Lower leg skin (tissue), 3 donors: Measurements from ENCODE around the gene B4GALNT4.

Experiments used
- POLR2A ChIP-seq, 2 donors: fragments of 450-650 bp; IDR thresholded peaks; one replicate each; pipeline ENCODE4 v1.6.1; 2016 to 2017; ENCODE audit warnings: antibody characterized with exemption in 2 of 2, mild to moderate bottlenecking in 1 of 2, moderate library complexity in 1 of 2
- TF ChIP-seq, protein P1 (sequence below), 3 donors: fragments of 450-650 bp; IDR thresholded peaks; one replicate each; pipeline ENCODE4 v1.5.1; 2016; ENCODE audit warnings: antibody characterized with exemption in 3 of 3, mild to moderate bottlenecking in 3 of 3, moderate library complexity in 2 of 3

DNA sequence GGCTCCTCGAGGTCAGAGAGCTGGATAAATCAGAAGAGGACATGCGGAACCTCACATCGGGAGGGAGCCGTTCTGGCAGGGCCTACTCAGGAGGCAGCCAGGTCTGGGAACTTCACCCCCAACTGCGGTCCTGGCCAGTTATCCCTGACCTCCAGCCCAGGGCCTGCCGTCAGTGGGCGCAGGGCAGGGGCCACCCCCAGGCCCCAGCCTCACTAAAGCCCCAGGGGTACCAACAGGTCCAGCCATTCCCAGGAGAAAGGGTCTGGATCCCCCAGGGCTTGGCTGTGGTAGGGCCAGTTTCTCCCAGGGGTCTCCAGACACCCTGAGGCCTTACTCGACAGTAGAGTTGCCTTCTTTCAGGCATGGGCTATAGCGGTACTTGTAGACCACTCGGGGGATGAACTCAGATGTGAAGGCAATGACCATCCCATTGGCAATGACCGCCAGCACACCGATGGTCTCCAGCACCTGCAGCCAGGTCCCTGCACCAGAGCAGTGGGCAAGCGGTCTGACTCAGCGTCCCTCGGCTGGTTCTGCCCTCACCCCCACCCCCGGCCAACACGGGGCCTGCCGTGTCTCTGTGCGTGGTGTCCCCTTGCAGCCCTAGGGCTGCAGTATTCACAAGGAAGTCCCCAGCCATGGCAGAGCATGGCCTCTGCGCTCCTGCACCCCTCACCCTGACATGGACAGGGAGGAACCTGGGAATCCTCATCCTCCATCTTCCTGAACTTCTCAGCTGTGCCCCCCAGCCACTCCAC lies 50.1 kb downstream of the B4GALNT4 start:
- TF ChIP-seq, protein P1, sequence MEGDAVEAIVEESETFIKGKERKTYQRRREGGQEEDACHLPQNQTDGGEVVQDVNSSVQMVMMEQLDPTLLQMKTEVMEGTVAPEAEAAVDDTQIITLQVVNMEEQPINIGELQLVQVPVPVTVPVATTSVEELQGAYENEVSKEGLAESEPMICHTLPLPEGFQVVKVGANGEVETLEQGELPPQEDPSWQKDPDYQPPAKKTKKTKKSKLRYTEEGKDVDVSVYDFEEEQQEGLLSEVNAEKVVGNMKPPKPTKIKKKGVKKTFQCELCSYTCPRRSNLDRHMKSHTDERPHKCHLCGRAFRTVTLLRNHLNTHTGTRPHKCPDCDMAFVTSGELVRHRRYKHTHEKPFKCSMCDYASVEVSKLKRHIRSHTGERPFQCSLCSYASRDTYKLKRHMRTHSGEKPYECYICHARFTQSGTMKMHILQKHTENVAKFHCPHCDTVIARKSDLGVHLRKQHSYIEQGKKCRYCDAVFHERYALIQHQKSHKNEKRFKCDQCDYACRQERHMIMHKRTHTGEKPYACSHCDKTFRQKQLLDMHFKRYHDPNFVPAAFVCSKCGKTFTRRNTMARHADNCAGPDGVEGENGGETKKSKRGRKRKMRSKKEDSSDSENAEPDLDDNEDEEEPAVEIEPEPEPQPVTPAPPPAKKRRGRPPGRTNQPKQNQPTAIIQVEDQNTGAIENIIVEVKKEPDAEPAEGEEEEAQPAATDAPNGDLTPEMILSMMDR (IDR thresholded peaks at IDR 0.05) = no peak
- no peak for TF ChIP-seq POLR2A (IDR thresholded peaks at IDR 0.05)
